ENCODE results near the gene LTO1.

LTO1 gene

GRCh38 chr11:69674267-69674885 lies 777 bp downstream of the LTO1 start:
- no peak for DNase-seq

GRCh38 chr11:69671734-69672465 lies 3.3 kb downstream of the LTO1 start:
- DNase-seq: no peak

- DNase-seq: peak; percentile 36
Observed at GRCh38 chr11:69670158-69670845, 4.9 kb downstream of the LTO1 start.

- DNase-seq: no peak
Observed at GRCh38 chr11:69669486-69669885, 5.7 kb downstream of the LTO1 start.

- no peak for DNase-seq
Observed at GRCh38 chr11:69667619-69668604, 7.2 kb downstream of the LTO1 start.

- DNase-seq: no peak
Observed at GRCh38 chr11:69666752-69667536, 8.2 kb downstream of the LTO1 start.

GRCh38 chr11:69666261-69666660 lies 8.9 kb downstream of the LTO1 start:
- DNase-seq: no peak

- no peak for DNase-seq
Observed at GRCh38 chr11:69665669-69666068, 9.5 kb downstream of the LTO1 start.

- no peak for DNase-seq
Observed at GRCh38 chr11:69664901-69665300, 10.3 kb downstream of the LTO1 start.

- DNase-seq: no peak
Observed at GRCh38 chr11:69664103-69664775, 10.9 kb downstream of the LTO1 start.

GRCh38 chr11:69663326-69663725 lies 11.8 kb downstream of the LTO1 start:
- DNase-seq: no peak

- DNase-seq: no peak
Observed at GRCh38 chr11:69662806-69663205, 12.3 kb downstream of the LTO1 start.

GRCh38 chr11:69662021-69662698 lies 13.0 kb downstream of the LTO1 start:
- DNase-seq: no peak

- no peak for DNase-seq
Observed at GRCh38 chr11:69661413-69661715, 13.8 kb downstream of the LTO1 start.

GRCh38 chr11:69660001-69660500 lies 15.1 kb downstream of the LTO1 start:
- no peak for DNase-seq

- DNase-seq: no peak
Observed at GRCh38 chr11:69659591-69659990, 15.6 kb downstream of the LTO1 start.

- no peak for DNase-seq
Observed at GRCh38 chr11:69658626-69659450, 16.3 kb downstream of the LTO1 start.

- DNase-seq: no peak
Observed at GRCh38 chr11:69657911-69658625, 17.1 kb downstream of the LTO1 start.

- no peak for DNase-seq
Observed at GRCh38 chr11:69657456-69657910, 17.7 kb downstream of the LTO1 start.

Measured in GDM1 (cell line).